ENCODE data around the gene RIT2.

RIT2 gene

DNA sequence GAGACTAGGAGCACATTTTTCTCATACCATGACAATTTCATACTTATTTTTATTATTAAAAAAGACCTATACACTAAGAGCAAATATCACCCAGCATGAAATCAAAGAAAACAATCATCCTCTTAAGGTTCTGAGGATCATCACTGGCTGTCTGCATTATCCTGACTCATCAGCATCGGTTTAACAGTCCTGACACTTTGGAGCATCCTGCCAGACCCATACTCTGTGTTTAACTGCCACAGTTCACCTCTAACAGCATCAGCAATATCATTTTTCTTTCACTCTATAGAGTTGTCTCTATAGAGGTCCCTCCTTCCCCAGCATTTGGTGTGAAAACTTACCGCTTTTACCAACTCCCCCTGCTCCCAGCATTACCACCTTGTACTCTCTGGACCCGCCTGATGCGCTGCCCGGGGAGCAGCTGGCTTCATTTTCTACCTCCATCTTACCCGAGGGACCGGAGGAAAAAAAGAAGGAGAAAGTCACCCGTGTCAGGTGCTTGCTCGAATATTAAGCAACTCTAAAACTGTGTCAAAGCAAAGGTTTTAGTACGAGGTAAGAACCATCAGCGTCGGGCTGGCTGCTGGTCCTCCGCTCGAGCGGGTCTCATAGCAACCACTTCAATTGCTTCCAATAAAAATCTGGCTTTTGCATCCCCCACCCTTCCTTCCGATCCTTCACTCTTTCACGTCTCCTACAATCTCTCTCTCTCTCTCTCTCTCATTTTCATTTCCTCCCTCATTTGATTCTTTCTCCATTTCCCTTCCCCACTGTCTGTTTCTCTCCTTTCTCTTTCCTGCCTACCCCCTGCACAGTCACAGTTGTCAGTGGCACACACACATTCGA lies at the start of gene RIT2:
Gene RIT2, minus strand, starts transcription at position 610 of the 846 bp plus-strand sequence.
- DNase-seq: peak; percentile 47

- DNase-seq: no peak
Observed at GRCh38 chr18:43161528-43161927, 46.0 kb upstream of the RIT2 start.

- no peak for DNase-seq
Observed at GRCh38 chr18:43160509-43160908, 45.0 kb upstream of the RIT2 start.

GRCh38 chr18:43159926-43160325 lies 44.4 kb upstream of the RIT2 start:
- DNase-seq: no peak

GRCh38 chr18:43159086-43159770 lies 43.7 kb upstream of the RIT2 start:
- peak; percentile 45 for DNase-seq

- DNase-seq: no peak
Observed at GRCh38 chr18:43158381-43158780, 42.9 kb upstream of the RIT2 start.

GRCh38 chr18:43155842-43156241 lies 40.4 kb upstream of the RIT2 start:
- no peak for DNase-seq

- DNase-seq: no peak
Observed at GRCh38 chr18:43148231-43148630, 32.7 kb upstream of the RIT2 start.

- DNase-seq: no peak
Observed at GRCh38 chr18:43141208-43141607, 25.7 kb upstream of the RIT2 start.

DNA sequence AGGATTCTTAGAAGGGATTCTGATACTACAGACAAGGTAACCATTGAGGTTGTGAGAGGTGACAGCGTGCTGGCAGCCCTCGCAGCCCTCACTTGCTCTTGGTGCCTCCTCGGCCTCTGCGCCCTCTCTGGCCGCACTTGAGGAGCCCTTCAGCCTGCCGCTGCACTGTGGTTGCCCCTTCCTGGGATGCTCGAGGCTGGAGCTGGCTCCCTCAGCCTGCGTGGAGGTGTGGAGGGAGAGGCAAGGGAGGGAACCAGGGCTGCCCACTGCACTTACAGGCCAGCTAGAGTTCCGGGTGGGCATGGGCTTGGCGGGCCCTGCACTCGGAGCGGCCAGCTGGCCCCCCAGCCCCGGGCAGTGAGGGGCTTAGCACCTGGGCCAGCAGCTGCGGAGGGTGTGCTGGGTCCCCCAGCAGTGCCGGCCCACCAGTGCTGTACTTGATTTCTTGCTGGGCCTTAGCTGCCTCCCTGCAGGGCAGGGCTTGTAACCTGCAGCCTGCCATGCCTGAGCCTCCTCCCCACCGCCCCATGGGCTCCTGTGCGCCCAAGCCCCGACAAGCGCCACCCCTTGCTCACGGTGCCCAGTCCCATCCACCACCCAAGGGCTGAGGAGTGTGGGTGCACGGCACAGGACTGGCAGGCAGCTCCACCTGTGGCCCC lies 23.9 kb upstream of the RIT2 start:
- no peak for DNase-seq

DNA sequence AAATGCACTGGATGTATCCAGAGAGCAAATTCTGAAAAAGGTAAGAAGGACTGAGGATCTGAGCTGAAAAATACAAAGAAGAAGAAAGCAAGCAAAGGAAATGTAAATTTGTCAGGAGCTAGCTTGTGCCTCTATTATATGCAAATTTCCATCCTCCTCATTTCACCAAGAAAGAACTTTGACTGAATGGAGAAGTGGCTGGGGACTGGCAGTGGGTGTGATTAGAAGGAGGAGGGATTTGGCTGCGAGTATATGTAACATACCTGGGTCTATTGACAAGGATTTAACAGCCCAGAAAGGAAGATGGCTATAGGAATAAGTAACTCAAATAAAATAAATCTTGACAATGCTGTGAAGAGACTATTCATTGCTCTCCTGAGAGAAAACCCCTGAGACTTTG lies 19.4 kb upstream of the RIT2 start:
- no peak for DNase-seq

GRCh38 chr18:43130716-43131260 lies 15.3 kb upstream of the RIT2 start:
- no peak for DNase-seq

- DNase-seq: no peak
Observed at GRCh38 chr18:43129946-43130524, 14.6 kb upstream of the RIT2 start.

DNA sequence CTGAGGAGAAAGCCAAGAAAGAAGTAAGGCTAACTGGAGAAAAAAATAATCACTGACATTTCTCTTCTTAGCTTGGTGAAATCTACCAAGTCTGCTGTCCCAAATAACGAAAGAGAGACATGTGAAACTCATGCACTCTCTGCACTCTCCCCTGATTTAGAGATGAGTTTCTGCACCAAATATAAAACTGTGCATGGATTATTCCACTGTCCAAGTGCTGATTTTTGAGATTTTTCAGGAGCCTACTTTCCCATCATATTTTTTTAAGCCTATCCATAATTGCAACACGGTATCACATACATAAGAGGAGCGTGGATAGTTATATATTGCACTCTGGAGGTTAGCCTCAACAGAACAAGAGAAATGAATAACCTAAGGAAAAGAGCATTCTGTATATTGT lies 10.0 kb upstream of the RIT2 start:
- DNase-seq: no peak

DNA sequence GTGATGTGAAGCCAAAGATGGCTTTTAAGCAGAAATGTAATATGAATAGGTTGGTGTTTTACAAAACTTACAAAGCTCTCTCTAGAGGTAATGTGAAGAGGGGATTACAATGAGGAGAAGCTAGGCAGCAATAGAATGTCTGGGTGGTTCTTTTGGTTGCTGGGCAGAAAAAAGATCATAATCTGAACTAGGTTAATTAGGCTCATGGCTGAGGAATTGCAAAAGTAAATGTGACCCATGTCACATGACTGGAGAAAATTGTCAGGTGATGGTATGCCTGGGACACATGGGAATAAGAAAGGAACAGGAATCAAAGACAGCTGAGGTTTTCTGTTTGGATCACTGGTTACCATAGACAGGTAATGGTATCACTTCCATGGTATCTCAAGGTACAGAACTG lies 7.5 kb upstream of the RIT2 start:
- DNase-seq: no peak

DNA sequence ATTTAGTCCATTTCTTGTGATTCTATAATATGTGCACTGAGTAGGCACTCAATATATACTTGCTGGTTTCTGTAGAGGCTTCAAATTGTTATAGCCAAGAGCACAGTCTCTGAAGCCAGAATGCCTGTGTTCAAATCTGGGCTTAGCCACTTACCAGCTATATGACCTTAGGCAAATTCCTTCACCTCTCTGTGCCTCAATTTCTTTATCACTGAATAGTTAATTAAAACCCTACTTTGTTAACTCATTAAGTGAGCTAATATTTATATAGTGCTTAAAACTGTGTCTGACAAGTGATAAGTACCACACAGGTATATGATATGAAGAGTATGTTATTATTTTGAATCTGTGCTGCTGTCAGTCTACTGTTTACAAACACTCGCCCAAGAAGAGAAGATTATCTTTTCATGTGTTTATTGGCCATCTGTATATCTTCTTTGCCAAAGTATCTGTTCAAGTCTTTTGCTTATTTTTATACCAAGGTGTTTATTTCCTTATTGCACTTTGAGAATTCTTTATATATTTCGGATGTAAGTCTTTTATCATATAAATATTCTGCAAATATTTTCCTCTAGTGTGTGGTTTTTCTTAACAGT lies 1.3 kb upstream of the RIT2 start:
- no peak for DNase-seq

DNA sequence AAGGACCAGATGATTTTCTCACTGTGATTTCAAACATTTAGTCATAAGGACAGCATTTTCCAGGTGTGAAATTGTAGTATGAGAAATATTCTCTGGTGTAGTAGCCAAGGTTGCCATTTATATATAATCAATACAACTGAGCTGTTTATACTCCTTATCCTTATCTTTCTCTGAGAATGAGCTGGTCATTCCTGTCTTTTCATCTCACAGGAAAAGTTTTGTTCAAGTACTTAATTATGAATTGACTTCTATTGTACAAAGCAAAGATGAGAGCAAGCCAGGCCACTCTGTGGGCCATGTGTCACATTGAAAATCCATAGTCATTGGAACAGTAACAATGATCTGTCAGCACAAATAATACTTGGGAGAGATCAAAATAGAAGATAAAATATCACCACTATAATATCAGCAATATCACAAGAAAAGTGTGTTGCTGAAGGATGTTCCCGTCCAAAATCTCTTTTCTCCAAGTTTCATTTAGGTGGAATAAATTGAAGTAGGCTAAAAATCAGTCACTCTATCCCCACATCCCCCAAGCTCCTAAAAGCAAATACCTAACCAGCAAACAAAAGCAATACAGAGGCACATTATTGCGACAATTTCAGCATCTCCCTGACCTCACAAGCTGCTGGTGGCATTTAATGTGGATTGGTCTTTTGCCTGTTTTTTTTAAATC lies 2.1 kb downstream of the RIT2 start:
- no peak for DNase-seq

- no peak for DNase-seq
Observed at GRCh38 chr18:43108882-43109281, 6.6 kb downstream of the RIT2 start.

GRCh38 chr18:43108469-43108868 lies 7.0 kb downstream of the RIT2 start:
- no peak for DNase-seq

DNA sequence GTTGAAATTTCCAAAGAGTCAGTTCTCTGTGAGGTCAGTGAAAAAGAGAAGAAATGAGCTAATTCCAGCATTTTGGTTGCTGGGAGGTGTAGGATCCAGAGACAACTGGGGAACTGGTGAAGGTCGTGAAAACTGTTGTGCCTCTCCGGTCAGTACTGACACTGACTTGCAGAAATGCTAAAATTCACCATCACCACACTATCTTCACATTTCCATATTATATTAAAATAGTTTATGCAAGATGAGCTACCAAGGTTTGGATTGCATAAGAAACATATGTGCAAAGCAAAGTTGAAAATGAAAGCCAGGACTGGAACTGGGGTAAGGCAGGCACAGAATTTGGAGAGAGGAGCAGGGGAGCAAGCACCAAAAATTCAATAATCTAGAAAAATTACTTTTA lies 21.8 kb downstream of the RIT2 start:
- no peak for DNase-seq

GRCh38 chr18:43092539-43092938 lies 22.9 kb downstream of the RIT2 start:
- no peak for DNase-seq

GRCh38 chr18:43081396-43081795 lies 34.1 kb downstream of the RIT2 start:
- DNase-seq: no peak
